HG03469 (cell line): ENCODE results near the gene CORO7.
A peak's percentile ranks its signal among the peaks of the same experiment; 100 is the strongest.

Experiments used
- ATAC-seq: cut with Tn5 transposase; IDR thresholded peaks from one replicate; pipeline ENCODE4 v1.9.1; 2021; ENCODE audit warnings: mild to moderate bottlenecking, moderate library complexity, moderate number of reproducible peaks; ENCODE audit not compliant: unreplicated experiment

CORO7 gene

GRCh38 chr16:4313563-4314531 is 102.5 kb downstream of the CORO7 start:
- ATAC-seq: no peak

GRCh38 chr16:4309833-4310266 is 106.5 kb downstream of the CORO7 start:
- ATAC-seq: no peak

DNA sequence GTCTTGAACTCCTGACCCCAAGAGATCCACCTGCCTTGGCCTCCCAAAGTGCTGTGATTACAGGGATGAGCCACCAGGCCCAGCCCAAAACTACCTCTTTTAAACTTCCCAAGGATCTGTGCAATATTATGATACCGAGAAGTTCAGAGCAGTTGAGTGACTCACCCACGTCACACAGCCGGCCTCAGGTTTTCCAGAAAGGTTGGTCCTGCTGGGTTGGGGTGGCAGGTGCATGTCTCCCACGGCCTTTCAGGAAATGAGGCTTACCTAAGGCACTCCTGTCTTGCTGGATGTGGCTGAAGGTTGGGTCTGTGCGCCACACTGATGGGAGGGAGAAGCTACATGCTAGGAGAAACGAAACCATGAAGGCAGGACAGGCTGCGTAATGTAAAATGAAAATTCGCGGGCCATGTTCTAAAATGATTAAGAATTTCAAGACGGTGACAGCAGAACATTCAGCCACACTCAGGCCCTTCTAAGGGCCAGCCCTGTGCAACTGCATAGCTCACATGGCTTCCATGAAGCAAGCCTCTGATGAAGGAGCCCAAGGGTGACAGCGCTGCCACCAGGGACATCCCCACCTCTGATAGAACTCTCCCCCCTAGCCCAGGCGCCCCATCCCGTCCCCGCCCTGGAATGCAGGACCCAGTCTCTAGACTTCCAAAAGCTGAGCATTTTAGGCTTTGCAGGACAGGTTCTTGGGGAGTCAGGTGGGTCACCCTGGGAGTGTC is 107.1 kb downstream of the CORO7 start:
- no peak for ATAC-seq

- ATAC-seq: peak; percentile 90
Observed at GRCh38 chr16:4307215-4308037, 109.0 kb downstream of the CORO7 start.

- ATAC-seq: no peak
Observed at GRCh38 chr16:4306470-4307214, 109.8 kb downstream of the CORO7 start.
